Peyer's patch (tissue), 4 donors: ENCODE measurements around the gene CFHR2. TPM values are rescaled to one million over a fixed set of nuclear protein-coding genes. Genes with fewer than 3 reads are reported as not detected.
"Not testable (repeated sequence)": the region's sequence is repeated elsewhere in the genome, so short reads cannot be mapped to it uniquely, and the experiment has no call there.

ENCODE experiments used
- DNase-seq, 3 donors: peaks; one replicate each; pipeline ENCODE4 v3.0.0-alpha.2; 2017 to 2019
- H3K27ac ChIP-seq, 4 donors: fragments of 200-600 bp; sonication (generic); one replicate each; pipeline ENCODE4 v1.5.1; 2016 to 2019
- H3K27me3 ChIP-seq, 2 donors: fragments of 200-600 bp; sonication (generic); one replicate each; pipeline ENCODE4 v1.5.1; 2019
- H3K36me3 ChIP-seq, 3 donors: fragments of 200-600 bp; sonication (generic); one replicate each; pipeline ENCODE4 v1.5.1; 2016 to 2019
- H3K4me1 ChIP-seq, 4 donors: fragments of 200-600 bp; sonication (generic); one replicate each; pipeline ENCODE4 v1.5.1; 2016 to 2019
- H3K4me3 ChIP-seq, 4 donors: fragments of 200-600 bp; sonication (generic); 1 replicate in 3 of 4; 2 replicates in 1 of 4; pipeline ENCODE4 v1.5.1; 2016 to 2019; ENCODE audit warnings: mild to moderate bottlenecking in 1 of 4
- H3K9me3 ChIP-seq, 4 donors: fragments of 200-600 bp; sonication (generic); one replicate each; pipeline ENCODE4 v1.5.1; 2016 to 2019; ENCODE audit warnings: mild to moderate bottlenecking in 1 of 4
- CTCF ChIP-seq, 6 experiments: fragments of 450-650 bp in 4 of 6; fragments of 200-600 bp in 2 of 6; sonication (generic) in 1 of 6; IDR thresholded peaks; one replicate each; pipeline ENCODE4 v1.5.1; 2017 to 2019; ENCODE audit warnings: antibody characterized with exemption in 6 of 6, mild to moderate bottlenecking in 3 of 6, moderate library complexity in 1 of 6
- POLR2A ChIP-seq, 2 donors: fragments of 450-650 bp; IDR thresholded peaks; one replicate each; pipeline ENCODE4 v1.5.1; 2017; ENCODE audit warnings: antibody characterized with exemption in 2 of 2, mild to moderate bottlenecking in 2 of 2, moderate library complexity in 2 of 2
- total RNA-seq, 4 donors: library from RNA; depleted of rRNA; stranded (reverse); fragments of >200 nt; gene quantifications; one replicate each; pipeline ENCODE4 v1.1.0, GENCODE V29; 2016

CFHR2 gene
- total RNA-seq, 4 donors from 2014 or later, result not detected

GRCh38 chr1:196933531-196934189, 9.9 kb upstream of the CFHR2 start:
- DNase-seq, result no peak
- no peaks in the 10 kb centered on the region for H3K36me3 ChIP-seq
- H3K27ac ChIP-seq, result no peak overlapping the region
- no peaks in the 10 kb centered on the region for H3K9me3 ChIP-seq
- no peaks in the 10 kb centered on the region for H3K4me1 ChIP-seq
- no peak for TF ChIP-seq CTCF (IDR thresholded peaks at IDR 0.05)
- H3K4me3 ChIP-seq, result no peak overlapping the region
- H3K27me3 ChIP-seq, result no peaks in the 10 kb centered on the region

- not testable (repeated sequence) for H3K4me3 ChIP-seq, H3K9me3 ChIP-seq, DNase-seq, H3K27ac ChIP-seq, H3K4me1 ChIP-seq, H3K36me3 ChIP-seq, H3K27me3 ChIP-seq
Measured at GRCh38 chr1:196941474-196941873, 2.1 kb upstream of the CFHR2 start.

- no peaks in the 10 kb centered on the region for H3K36me3 ChIP-seq
- no peak for TF ChIP-seq POLR2A (IDR thresholded peaks at IDR 0.05)
- TF ChIP-seq CTCF (IDR thresholded peaks at IDR 0.05), result no peak
- no peaks in the 10 kb centered on the region for H3K27me3 ChIP-seq
- no peak for DNase-seq
- H3K27ac ChIP-seq, result no peak overlapping the region
- H3K9me3 ChIP-seq, result no peaks in the 10 kb centered on the region
- H3K4me1 ChIP-seq, result no peaks in the 10 kb centered on the region
- no peak overlapping the region for H3K4me3 ChIP-seq
Measured at GRCh38 chr1:196951711-196952394, 8.3 kb downstream of the CFHR2 start.

- H3K36me3 ChIP-seq, result no peaks in the 10 kb centered on the region
- TF ChIP-seq CTCF (IDR thresholded peaks at IDR 0.05) (no peak), POLR2A (IDR thresholded peaks at IDR 0.05) (no peak)
- H3K27me3 ChIP-seq, result no peaks in the 10 kb centered on the region
- H3K27ac ChIP-seq, result no peak overlapping the region
- no peaks in the 10 kb centered on the region for H3K4me1 ChIP-seq
- no peaks in the 10 kb centered on the region for H3K9me3 ChIP-seq
- H3K4me3 ChIP-seq, result no peak overlapping the region
- DNase-seq, result no peak
Measured at GRCh38 chr1:196954778-196955177, 11.2 kb downstream of the CFHR2 start.

- H3K27me3 ChIP-seq, result no peaks in the 10 kb centered on the region
- no peaks in the 10 kb centered on the region for H3K9me3 ChIP-seq
- no peak overlapping the region for H3K4me3 ChIP-seq
- no peak overlapping the region for H3K27ac ChIP-seq
- H3K36me3 ChIP-seq, result no peaks in the 10 kb centered on the region
- no peak for TF ChIP-seq CTCF (IDR thresholded peaks at IDR 0.05)
- TF ChIP-seq POLR2A (IDR thresholded peaks at IDR 0.05), result no peak
- no peak for DNase-seq
- no peaks in the 10 kb centered on the region for H3K4me1 ChIP-seq
Measured at GRCh38 chr1:196955926-196956325, 12.4 kb downstream of the CFHR2 start.

- no peak for DNase-seq
- H3K9me3 ChIP-seq, result no peaks in the 10 kb centered on the region
- no peak overlapping the region for H3K27ac ChIP-seq
- no peaks in the 10 kb centered on the region for H3K36me3 ChIP-seq
- H3K4me3 ChIP-seq, result no peak overlapping the region
- no peaks in the 10 kb centered on the region for H3K4me1 ChIP-seq
- no peak for TF ChIP-seq POLR2A (IDR thresholded peaks at IDR 0.05)
- TF ChIP-seq CTCF (IDR thresholded peaks at IDR 0.05), result no peak
- H3K27me3 ChIP-seq, result no peaks in the 10 kb centered on the region
Measured at GRCh38 chr1:196960854-196961253, 17.3 kb downstream of the CFHR2 start.
